ENCODE measurements around the gene CDC14A.

GRCh38 chr1:100321100-100321493, 31.2 kb upstream of the CDC14A start:
- TF ChIP-seq CTCF (IDR thresholded peaks at IDR 0.05): no peak
- no peak for TF ChIP-seq SMC3 (IDR thresholded peaks at IDR 0.05; ENCODE audit: low read depth, low read length)
- TF ChIP-seq YY1 (IDR thresholded peaks at IDR 0.05; ENCODE audit: low read depth): no peak
- no peak for TF ChIP-seq POLR2AphosphoS5 (IDR thresholded peaks at IDR 0.05; ENCODE audit: low read depth, low read length)
- TF ChIP-seq NFIC (IDR thresholded peaks at IDR 0.05; ENCODE audit: borderline replicate concordance): no peak
- TF ChIP-seq MXI1 (IDR thresholded peaks at IDR 0.05; ENCODE audit: low read depth, low read length): no peak
- no peak for TF ChIP-seq TAF1 (IDR thresholded peaks at IDR 0.05; ENCODE audit: borderline replicate concordance, low read depth, low read length)
- TF ChIP-seq MAX (IDR thresholded peaks at IDR 0.05; ENCODE audit: low read depth): no peak
- no peak for TF ChIP-seq TEAD4 (IDR thresholded peaks at IDR 0.05; ENCODE audit: borderline replicate concordance, insufficient read depth)
- TF ChIP-seq EP300 (IDR thresholded peaks at IDR 0.05; ENCODE audit: borderline replicate concordance in 1 of 2, low read depth in 1 of 2, low read length in 1 of 2): no peak
- TF ChIP-seq REST (IDR thresholded peaks at IDR 0.05; ENCODE audit: low read depth, low read length): no peak

Data from SK-N-SH (cell line).